Fibroblast of skin of right biceps (primary cell): ENCODE results near the gene SEMA3B.

Source experiments
- DNase-seq: peaks from one replicate; pipeline ENCODE4 v3.0.0-alpha.2; 2013

The SEMA3B gene

GRCh38 chr3:50319181-50319893 is 50.4 kb downstream of the SEMA3B start:
- no peak for DNase-seq

- DNase-seq, result no peak
Measured at GRCh38 chr3:50319894-50320625, 51.1 kb downstream of the SEMA3B start.

- peak; percentile 77 for DNase-seq
Measured at GRCh38 chr3:50320853-50321335, 51.9 kb downstream of the SEMA3B start.

GRCh38 chr3:50321336-50322114 is 52.6 kb downstream of the SEMA3B start:
- DNase-seq, result peak; percentile 91

GRCh38 chr3:50322115-50322385 is 53.1 kb downstream of the SEMA3B start:
- DNase-seq, result no peak

- DNase-seq, result no peak
Measured at GRCh38 chr3:50322386-50323091, 53.6 kb downstream of the SEMA3B start, which contains the start of gene HYAL2. TSS of gene HYAL2 (minus strand) at chr3:50322745. CDS start at chr3:50320489, 2,256 bp downstream.

GRCh38 chr3:50323092-50323600 is 54.2 kb downstream of the SEMA3B start:
- no peak for DNase-seq

GRCh38 chr3:50323614-50324199 is 54.8 kb downstream of the SEMA3B start:
- DNase-seq, result no peak

GRCh38 chr3:50324351-50325112 is 55.6 kb downstream of the SEMA3B start:
- DNase-seq, result peak; percentile 64

GRCh38 chr3:50325113-50325480 is 56.1 kb downstream of the SEMA3B start:
- no peak for DNase-seq

GRCh38 chr3:50325497-50326181 is 56.7 kb downstream of the SEMA3B start:
- no peak for DNase-seq

- no peak for DNase-seq
Measured at GRCh38 chr3:50326182-50326541, 57.2 kb downstream of the SEMA3B start.

- DNase-seq, result no peak
Measured at GRCh38 chr3:50327129-50327528, 58.2 kb downstream of the SEMA3B start.
